H1 (cell line): Measurements from ENCODE around the gene MOCS3. TPM values are rescaled to one million over a fixed set of nuclear protein-coding genes. Genes with fewer than 3 reads are reported as not detected.

Source experiments
- HDAC2 ChIP-seq, 2 experiments: fragments of 300-600 bp in 1 of 2; sonication (generic) in 1 of 2; IDR thresholded peaks; 2 replicates each; pipeline ENCODE4 v1.6.1; 2011 to 2012; ENCODE audit warnings: low read depth in 2 of 2, low read length in 2 of 2, mild to moderate bottlenecking in 2 of 2, moderate library complexity in 2 of 2, borderline replicate concordance in 1 of 2, inconsistent platforms in 1 of 2
- KDM5A ChIP-seq: fragments of 200-600 bp; IDR thresholded peaks from 2 replicates; pipeline ENCODE4 v1.7.1; 2012; ENCODE audit warnings: mild to moderate bottlenecking, low read length, inconsistent platforms, mixed read lengths
- NANOG ChIP-seq: IDR thresholded peaks from 2 replicates; pipeline ENCODE4 v1.6.1; 2011; ENCODE audit warnings: low read length, low read depth, mild to moderate bottlenecking, inconsistent platforms; ENCODE audit not compliant: insufficient read depth, poor library complexity, severe bottlenecking
- POU5F1 ChIP-seq: IDR thresholded peaks from 2 replicates; pipeline ENCODE4 v1.6.1; 2011; ENCODE audit warnings: low read depth, mild to moderate bottlenecking, low read length, moderate library complexity
- polyA plus RNA-seq, 7 experiments: library from polyadenylated mRNA; depleted of rRNA in 3 of 7; stranded (reverse) in 5 of 7; unstranded in 2 of 7; fragments of >200 nt in 5 of 7; fragments of 200-250 nt in 2 of 7; gene quantifications; 1 replicate in 5 of 7; 2 replicates in 1 of 7; 4 replicates in 1 of 7; pipeline versions ENCODE4 v1.2.1 to v1.2.3, GENCODE V29; 2011 to 2013; ENCODE audit warnings: missing spikeins in 2 of 7, mixed read lengths in 2 of 7
- total RNA-seq: library from RNA; stranded (reverse); fragmentation: NEBNext Ultra II Directional; extraction: Animal tissue kit (Norgen Biotek cat#: 25700); gene quantifications from 2 replicates; pipeline ENCODE4 v1.2.1, GENCODE V29; 2021

Gene MOCS3
- total and polyA plus RNA-seq, 2 of the 8 experiments (the other 6 are each of a cell fraction or from before 2014, with no cell fraction given) = 6.2 to 6.3 TPM

DNA sequence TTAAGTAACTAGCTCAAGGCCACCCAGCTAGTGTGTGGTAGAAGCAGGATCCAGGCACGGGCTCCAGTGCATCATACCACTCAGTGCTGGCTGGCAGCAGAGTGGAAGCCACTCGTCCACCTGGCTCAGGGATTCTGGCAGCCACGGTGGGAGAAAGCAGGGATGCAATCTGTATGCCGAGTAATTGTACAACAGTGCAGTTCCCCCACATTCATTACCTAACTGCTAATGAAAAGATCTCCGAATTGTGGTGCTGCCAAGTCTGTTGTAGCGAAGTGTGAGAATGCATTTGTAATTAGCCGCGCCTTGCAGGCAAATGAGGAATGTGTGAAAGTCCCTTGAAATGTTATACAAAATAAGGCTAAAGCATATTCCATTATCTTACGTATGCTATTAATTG lies 35.3 kb downstream of the MOCS3 start (continued):
- TF ChIP-seq POU5F1 = no peak
- no peak for TF ChIP-seq NANOG
- TF ChIP-seq KDM5A = no peak
- no peak for TF ChIP-seq HDAC2 (IDR thresholded peaks at IDR 0.05; ENCODE audit: borderline replicate concordance in 1 of 2, low read depth in 2 of 2, low read length in 2 of 2)
